DLD1 (cell line): ENCODE measurements around the gene TPRKB.
"Not testable (repeated sequence)": the region's sequence is repeated elsewhere in the genome, so short reads cannot be mapped to it uniquely, and the experiment has no call there.

Source experiments
- in situ Hi-C: cut with HindIII; loops from 2 replicates; pipeline ENCODE4 v1.10.0; 2017; ENCODE audit warnings: low sequenced_read_pairs

Gene TPRKB

DNA sequence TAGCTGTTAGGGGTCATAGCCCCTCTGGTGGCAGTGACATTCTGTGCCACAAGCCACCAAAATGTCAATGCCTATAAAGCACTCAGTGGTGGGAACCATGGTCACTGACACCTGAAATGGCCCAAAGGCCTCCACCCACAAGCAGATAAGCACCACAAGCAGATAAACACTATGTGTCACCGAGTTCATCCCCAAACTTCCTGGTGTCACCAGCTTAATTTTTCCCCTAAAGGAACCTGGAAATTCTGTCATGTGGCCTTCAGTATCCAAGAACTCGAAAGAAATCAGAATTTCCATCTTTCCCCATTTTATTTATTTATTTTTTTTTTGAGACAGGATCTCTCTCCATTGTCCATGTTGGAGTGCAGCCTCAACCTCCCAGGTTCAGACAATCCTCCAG lies 3.6 kb upstream of the TPRKB start:
- in situ Hi-C loops: no loop called here

DNA sequence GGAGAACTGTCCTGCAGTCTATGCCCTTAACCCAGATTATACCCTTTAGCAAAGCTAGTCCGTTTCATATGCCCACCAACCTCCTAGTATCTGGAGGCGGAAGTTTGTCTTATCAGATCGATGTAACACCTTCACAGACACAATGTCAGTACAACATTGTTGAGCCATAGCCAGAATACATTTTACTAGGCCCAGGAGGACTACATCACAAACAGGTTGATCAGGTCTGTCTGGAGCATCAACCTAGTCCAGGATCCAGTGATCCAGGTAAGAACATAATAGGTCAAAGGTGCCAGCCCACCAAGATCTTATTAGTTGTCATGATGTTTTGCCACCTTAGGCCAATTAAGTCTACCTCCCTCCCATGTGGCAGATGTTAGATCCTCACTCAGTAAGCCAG lies 2.0 kb upstream of the TPRKB start:
- in situ Hi-C loops: no loop called here

DNA sequence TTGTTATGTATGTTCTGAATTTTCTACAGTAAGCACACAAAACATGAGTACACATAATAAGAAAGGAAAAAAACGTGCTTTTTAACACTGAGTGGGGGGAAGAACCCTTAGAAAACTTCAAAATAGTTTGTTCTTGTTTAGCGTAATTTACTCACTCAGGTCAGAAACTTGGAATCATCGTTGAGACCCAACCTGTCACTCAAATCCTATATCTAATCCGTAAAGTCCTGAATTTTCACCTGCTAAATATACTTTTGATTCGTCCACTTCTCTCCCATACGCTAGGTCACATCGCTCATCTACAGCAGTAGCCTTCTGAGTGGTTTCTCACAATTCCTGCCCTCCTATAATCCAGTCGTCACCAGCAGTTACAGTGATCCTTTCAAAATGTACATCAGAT lies 767 bp downstream of the TPRKB start:
- in situ Hi-C loops: no loop called here

DNA sequence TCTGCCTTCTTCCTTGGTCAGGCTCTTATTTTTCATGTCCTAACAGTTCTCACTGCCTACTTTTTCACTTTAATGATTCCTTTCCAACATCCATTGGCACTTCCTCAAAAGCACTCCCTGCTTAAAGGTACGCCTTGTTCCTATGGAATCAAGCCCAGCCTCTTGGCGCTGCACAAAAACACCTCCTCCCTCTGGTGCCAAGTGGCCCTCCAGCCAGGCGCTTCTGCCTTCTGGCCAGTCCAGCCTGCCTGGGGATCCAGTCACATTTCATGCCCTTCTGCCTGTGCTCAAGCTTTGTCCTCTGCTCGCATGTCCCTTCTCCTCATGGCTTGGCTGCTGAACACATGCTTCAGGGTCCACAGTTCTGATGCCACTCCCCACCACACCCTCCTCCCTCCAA lies 6.3 kb downstream of the TPRKB start:
- in situ Hi-C loops: no loop called here

DNA sequence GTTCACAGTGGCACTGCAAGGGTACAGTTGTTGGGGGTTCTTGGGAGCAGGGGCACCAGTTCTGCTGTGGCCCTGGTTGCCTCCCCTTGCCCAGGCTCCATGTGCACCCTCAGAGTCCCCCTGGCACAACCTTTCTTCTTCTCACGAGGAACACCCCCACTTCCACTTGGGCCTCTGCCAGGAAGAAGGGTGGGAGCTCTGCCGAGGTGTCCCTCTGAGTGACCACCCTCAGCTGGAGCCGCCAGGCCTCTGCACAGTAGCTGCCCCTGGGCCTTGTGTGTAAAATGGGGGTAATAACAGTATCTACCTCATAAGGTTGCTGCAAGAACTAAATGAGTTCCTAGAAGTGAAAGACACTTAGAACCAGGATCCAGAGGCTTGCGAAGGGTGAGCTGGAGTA lies 8.4 kb downstream of the TPRKB start:
- in situ Hi-C loops: no loop called here

DNA sequence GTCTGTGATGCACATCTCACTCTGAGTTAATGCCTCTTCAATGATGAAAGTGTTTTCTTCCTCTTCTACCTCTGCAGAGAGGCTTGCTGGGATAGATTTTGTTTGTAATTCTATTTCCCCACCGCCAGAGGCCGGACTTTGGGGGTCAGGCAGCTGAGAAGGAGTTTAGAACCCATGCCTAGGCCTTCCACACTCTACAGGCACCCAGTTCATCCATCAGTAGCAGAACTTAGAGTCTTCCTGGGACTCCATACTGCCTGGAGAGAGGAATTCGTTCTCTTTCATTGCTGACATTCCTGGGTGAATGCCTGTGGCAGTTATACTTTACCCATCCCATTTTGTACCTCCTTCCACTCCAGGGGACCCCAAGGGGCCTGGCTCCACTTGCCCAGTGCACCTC lies 9.1 kb downstream of the TPRKB start:
- in situ Hi-C loops: no loop called here

DNA sequence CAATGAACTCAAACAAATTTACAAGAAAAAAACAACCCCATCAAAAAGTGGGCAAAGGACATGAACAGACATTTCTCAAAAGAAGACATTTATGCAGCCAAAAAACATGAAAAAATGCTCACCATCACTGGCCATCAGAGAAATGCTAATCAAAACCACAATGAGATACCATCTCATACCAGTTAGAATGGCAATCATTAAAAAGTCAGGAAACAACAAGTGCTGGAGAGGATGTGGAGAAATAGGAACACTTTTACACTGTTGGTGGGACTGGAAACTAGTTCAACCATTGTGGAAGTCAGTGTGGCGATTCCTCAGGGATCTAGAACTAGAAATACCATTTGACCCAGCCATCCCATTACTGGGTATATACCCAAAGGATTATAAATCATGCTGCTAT lies 10.5 kb downstream of the TPRKB start:
- in situ Hi-C loops: not testable (repeated sequence)

DNA sequence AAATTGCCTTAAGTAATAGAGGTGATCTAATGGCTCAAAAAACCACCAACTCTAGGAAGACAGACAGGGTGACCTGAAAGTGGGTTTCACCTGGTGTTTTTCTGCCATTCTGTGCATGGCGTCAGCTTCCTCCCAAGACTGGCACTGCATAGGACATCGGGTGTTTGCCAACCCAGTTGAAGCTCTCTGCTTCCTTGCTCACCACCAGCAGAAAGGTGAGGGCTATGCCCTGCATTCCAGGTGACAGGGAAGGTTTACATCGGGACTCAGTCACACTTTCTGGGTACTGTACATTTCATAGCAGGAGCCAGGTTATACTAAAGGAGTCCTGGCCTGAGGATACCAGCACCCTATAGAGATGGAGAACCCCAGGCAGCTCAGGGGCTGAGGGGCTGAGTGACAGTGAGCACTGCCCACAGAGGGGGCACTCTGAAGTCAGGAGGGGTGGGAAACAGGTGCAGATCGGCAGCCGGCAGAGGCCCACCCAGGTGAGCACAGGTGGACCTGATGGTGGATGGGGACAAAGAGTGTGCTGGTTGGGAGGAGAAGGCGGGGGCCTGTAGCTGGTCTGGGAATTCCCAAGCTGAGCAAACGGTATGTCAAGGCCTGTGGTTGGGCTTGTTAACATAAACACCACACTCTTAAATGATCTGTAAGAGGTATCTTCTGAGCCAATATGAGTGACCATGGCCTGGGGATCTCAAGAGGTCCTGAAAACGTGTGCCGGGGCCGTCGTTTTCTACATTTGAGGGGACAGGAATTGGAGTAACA lies 18.1 kb downstream of the TPRKB start:
- in situ Hi-C loops: no loop called here

DNA sequence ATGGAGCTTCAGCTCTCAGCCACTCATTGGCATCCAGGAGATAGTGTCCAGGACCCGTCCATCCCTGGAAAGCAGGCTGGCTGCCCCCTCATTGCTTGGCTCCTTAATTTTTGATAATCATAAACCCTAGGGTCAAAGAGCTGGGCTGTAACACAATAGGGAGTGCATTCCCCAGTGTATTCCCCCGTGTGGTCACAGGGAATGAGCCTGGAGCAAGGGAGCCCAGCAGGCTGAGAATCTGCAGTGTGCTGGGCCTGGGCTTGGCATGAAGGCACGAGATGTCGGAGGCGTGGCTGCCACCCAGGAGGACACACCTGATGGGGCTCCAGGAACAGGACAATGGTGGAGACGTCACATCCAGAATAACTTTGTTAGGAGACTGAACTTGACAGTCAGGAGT lies 18.7 kb downstream of the TPRKB start:
- in situ Hi-C loops: no loop called here

DNA sequence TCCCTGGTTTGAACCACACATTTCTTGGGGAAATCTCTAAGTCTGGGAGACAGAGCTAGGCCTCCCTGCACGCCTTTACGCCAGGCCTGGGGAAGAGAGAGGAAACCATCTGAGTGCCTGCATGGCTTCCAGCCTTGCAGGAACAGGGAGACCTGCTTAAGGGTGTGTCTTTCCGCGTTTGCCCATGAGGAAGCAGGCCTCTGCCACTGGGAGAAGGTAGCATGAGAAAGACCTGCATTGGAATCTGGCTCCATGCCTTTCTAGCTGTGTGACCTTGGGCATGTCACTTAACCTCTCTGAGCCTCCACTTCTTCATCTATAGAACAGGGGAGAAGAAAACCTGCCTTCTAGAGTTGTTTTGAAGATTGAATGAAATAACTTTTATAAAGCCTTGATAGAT lies 19.4 kb downstream of the TPRKB start:
- in situ Hi-C loops: not testable (repeated sequence)

DNA sequence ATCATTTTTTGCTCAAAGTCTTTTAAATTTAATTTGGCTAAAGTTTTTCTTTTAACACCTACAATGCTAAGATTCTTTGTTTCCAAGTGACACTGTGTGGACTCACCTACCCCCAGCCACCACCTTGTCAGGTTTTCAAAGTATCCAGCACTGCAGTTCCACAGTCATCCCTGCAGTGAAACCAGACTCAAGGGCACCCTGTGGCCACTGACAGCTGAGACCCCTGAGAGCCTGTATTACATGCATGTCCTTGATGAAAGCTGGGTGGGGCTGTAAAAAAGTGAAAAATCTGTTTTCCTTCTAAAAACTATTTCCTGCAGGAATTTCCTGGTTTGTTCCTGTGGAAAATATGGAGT lies 19.9 kb downstream of the TPRKB start:
- in situ Hi-C loops: no loop called here

DNA sequence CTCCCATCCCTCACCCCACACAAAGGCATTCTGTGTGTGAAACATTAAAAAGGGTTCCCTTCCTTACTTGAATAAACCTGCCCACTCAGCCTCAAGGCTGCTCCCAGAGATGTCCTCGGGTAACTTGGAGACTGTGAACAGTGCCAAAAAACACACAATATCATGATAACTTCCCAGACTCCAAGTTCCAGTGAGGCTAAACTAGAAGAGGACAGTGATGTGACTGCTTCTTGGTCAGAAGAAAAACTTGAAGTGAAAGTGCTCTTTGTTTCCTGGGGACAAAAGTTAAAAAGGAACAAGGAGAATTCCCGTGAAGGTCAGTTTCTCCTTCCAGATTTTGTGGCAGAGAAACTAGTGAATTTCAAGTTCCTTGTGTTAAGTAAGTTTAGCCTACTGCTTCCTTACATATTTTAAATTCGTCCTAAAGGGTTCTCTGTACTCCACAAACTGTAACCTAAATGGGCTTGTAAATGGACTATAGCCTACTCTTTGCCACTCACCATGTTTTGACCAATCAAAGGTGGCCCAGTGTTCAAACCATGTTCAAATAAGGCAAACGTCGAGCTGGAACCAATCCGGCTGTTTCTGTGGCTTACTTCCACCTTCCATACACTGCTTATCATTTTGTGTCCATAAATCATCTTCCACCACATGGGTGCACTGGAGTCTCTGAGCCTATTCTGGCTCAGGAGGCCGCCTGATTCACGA lies 20.4 kb downstream of the TPRKB start:
- in situ Hi-C loops: no loop called here

DNA sequence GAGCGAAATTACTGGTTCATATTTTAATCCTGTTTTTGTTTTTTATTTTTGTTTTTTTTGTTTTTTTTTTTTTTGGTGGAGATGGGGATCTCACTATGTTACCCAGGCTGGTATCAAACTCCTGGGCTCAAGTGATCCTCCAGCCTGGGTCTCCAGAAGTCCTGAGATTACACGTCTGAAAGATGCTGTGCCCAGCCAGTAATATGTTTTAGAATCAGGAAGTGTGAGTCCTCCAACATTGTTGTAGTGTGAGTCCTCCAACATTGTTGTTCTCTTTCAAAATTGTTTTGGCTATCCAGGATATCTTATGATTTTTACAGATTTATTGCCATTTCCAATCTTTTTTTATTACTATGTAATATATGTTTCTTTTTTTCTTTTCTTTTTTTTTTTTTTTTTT lies 23.1 kb downstream of the TPRKB start:
- in situ Hi-C loops: no loop called here

DNA sequence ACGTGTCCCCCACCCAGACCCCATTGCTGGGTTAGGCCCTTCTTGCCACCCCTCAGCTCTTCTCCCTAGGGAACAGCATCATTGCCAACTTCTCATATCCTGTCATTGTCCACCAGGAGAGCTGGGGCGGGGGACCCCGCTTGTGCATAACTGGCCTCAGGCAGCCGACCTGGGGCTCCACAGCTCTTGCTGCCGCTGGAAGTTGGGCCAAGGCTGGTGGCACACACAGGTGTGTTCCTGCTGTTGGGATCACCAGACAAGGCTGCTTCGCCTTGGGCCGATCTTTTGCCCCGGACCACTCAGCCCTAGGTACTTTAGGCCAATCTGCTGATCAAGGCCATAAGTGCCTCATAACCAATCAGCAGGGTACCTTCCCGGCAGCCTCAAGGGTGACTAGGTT lies 28.6 kb downstream of the TPRKB start:
- in situ Hi-C loops: no loop called here

DNA sequence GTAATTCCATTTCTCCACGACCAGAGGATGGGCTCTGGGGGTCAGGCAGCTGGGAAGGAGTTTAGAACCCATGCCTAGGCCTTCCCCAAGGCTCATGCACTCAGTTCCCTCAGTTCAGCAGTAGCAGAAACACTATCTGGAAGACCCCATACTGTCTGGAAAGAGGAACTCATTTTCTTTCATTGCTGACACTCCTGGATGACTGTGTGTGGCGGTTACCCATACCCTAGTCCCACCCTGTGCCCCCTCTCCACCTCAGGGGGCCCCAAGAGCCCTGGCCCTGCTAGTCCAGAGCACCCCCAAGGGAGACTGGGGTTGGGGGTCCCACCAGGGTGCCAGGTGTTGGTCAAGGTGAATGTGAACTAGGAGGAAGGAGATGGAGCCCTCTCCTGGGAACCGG lies 29.5 kb downstream of the TPRKB start:
- in situ Hi-C loops: no loop called here

DNA sequence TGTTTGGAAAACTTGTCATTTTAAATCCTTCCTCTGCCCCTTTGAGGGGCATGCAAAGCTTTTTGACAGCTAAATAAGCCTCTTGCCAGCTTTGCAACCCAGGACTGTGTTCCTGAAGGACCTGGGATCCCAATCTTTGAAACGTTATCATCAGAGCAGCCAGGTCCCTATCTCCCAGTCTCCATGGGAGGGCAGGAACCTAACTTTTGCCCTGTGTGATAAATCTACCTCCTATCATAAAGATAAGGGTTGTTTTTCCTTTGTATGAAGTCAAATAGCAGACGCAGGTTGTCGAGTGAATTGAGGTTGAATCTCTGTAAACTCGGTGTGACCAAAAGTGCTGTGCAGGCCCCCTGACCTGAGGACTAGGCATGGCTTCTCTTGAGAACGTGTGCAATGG lies 30.1 kb downstream of the TPRKB start:
- in situ Hi-C loops: no loop called here

DNA sequence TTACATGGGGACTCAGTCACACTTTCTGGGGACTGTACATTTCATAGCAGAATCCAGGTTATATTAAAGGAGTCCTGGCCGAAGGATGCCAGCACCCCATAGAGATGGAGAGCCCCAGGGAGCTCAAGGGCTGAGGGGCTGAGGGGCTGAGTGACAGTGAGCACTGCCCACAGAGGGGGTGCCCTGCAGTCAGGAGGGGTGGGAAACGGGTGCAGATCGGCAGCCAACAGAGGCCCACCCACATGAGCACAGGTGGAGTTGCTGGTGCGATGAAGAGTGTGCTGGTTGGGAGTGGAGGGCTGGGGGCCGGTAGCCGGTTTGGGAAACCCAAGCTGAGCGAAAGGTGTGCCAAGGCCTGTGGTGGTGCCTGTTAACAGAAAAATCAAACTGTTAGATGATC lies 32.1 kb downstream of the TPRKB start:
- in situ Hi-C loops: no loop called here

DNA sequence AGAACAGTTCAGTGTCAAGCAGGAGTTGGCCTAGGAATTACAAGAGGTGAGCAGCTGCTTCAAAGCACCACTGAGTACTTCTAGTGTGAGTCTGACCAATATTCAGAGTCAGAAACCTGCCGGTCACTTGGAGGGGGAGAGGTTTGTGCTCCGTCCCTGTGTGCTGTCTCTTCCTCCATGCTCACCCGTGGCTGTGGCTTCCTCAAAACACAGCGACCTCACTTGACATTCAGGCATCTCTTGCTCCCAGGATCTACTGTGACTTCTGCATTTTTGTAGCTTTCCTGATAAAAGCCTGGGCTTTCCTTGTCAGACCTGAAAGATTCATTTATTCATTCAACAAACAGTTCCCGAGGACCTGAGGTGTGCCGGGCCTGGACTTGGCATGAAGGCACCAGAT lies 32.9 kb downstream of the TPRKB start:
- in situ Hi-C loops: no loop called here

DNA sequence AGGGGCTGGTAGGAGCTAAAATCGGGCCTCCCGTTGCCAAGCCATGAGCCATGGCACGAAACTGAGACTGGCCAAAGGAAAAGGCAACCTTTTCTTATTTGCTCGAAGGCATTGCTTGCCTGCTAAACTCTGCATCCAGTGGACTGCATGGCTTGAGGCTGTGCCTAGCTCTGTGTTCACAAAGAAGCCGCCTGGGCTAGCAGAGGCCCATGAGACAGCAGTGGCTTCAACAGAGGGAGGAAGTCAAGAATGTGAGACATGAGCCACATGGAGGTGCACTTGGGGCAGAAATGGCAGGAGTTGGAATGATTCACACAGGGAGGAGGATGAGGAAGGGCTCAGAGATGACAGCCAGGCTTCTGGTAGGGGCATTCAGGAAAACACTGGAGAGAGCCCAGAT lies 33.5 kb downstream of the TPRKB start:
- in situ Hi-C loops: no loop called here

DNA sequence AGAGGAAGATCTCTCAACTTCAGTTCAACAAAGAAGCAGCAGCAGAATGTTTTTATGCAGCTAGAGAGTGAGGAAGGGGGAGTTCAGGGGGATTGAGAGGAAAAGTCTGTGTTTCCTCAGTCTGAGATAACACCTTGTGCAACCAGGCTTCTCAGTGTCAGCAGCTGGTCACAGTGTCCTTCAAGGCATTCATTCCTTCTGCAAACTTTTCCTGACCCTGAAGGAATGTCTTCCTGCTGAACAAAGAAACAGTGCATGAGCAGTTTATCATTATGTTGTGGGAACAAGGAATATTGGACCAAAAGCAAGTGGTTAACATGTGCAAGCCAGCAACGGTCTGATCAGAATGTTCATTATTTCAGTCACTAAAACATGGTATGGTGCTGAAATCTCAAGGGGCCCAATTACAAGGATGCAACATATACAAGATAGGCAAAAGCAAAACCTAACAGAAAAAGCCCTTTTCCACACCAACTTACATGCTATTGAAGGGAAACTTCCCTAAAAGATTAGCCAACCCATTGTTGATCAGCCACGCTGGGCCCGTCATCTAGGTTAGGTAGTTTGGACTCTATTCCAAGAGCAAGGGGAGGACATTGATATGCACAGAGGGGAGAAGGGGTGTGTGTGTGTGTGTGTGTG lies 34.2 kb downstream of the TPRKB start:
- in situ Hi-C loops: not testable (repeated sequence)

DNA sequence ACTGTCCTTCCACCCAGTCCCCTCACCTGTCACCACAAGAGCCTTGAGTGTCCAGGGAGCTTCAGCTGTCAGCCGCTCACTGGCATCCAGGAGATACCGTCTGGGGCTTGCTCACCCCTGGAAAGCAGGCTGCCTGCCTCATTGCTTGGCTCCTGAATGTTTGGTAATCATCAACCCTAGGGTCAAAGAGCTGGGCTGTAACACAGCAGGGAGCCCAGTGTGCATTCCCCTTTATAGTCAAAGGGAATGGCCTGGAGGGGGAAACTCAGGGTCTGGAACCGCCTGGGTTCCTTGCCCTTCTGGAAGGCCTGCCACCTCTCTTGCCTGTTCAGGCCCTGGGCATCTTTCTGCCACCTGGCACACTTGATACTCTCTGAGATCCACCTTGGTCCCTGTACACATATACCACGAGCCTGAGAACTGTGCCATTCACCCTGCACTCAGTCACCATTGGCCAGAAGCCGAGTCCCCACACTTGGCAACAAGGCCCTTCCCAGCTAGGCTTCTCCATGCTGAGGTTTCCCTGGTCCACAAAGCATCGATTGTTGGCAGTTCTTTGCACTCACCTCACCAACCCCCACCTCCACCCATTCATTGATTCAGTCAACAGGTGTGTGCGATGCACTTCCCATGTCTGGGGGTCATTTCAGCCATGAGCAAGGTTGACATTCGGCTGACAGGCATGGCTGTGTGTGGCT lies 35.0 kb downstream of the TPRKB start:
- in situ Hi-C loops: no loop called here

DNA sequence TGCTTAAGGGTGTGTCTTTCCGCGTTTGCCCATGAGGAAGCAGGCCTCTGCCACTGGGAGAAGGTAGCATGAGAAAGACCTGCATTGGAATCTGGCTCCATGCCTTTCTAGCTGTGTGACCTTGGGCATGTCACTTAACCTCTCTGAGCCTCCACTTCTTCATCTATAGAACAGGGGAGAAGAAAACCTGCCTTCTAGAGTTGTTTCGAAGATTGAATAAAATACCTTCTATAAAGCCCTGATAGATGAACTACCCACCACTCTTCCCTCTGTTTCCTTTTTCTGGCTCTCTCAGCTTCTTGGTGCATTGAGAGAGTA lies 35.7 kb downstream of the TPRKB start:
- in situ Hi-C loops: not testable (repeated sequence)
